ENCODE results near the gene TSC22D3.

The TSC22D3 gene

DNA sequence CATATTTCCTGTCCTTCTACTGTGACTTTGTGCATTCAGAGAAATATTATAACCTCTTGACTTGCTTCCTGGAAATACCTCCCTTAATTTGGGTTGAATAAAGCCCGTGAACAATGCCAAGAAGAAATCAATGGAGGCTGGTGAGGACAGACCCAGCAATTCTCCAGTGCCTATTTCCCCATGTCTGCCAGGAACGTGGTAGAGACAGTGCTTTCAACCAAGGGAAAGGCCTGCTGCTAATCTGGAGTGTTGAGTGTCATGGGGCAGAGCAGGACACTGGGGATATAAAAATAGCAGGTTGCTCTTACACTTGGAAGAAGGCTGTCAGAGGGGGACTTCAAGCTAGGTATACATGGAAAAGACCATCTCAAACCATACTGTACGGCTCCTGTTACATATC lies 19.9 kb downstream of the TSC22D3 start:
- ATAC-seq, result no peak
- TF ChIP-seq GLIS3 (CRISPR knock-in tag; IDR thresholded peaks at IDR 0.05) (no peak), ZNF70 (CRISPR knock-in tag; IDR thresholded peaks at IDR 0.05) (no peak)
- TF ChIP-seq, protein P1, sequence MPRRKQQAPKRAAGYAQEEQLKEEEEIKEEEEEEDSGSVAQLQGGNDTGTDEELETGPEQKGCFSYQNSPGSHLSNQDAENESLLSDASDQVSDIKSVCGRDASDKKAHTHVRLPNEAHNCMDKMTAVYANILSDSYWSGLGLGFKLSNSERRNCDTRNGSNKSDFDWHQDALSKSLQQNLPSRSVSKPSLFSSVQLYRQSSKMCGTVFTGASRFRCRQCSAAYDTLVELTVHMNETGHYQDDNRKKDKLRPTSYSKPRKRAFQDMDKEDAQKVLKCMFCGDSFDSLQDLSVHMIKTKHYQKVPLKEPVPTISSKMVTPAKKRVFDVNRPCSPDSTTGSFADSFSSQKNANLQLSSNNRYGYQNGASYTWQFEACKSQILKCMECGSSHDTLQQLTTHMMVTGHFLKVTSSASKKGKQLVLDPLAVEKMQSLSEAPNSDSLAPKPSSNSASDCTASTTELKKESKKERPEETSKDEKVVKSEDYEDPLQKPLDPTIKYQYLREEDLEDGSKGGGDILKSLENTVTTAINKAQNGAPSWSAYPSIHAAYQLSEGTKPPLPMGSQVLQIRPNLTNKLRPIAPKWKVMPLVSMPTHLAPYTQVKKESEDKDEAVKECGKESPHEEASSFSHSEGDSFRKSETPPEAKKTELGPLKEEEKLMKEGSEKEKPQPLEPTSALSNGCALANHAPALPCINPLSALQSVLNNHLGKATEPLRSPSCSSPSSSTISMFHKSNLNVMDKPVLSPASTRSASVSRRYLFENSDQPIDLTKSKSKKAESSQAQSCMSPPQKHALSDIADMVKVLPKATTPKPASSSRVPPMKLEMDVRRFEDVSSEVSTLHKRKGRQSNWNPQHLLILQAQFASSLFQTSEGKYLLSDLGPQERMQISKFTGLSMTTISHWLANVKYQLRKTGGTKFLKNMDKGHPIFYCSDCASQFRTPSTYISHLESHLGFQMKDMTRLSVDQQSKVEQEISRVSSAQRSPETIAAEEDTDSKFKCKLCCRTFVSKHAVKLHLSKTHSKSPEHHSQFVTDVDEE (CRISPR knock-in tag; IDR thresholded peaks at IDR 0.05), result no peak

- ATAC-seq, result no peak
- TF ChIP-seq PATZ1 (CRISPR knock-in tag; IDR thresholded peaks at IDR 0.05; ENCODE audit: borderline replicate concordance), result no peak
- TF ChIP-seq ISL1 (CRISPR knock-in tag; IDR thresholded peaks at IDR 0.05), result no peak
- TF ChIP-seq ZFP30 (CRISPR knock-in tag; IDR thresholded peaks at IDR 0.05), result no peak
- TF ChIP-seq GLIS3 (CRISPR knock-in tag; IDR thresholded peaks at IDR 0.05), result no peak
Measured at GRCh38 chrX:107753187-107753586, 22.4 kb downstream of the TSC22D3 start.

- ATAC-seq, result no peak; the same call in 2 of the 3 replicates
- TF ChIP-seq TCF4 (CRISPR knock-in tag; IDR thresholded peaks at IDR 0.05; ENCODE audit: borderline replicate concordance) (no peak), ESRRG (CRISPR knock-in tag; IDR thresholded peaks at IDR 0.05) (no peak), CSDC2 (CRISPR knock-in tag; IDR thresholded peaks at IDR 0.05) (no peak), ZNF70 (CRISPR knock-in tag; IDR thresholded peaks at IDR 0.05) (no peak), PPARA (CRISPR knock-in tag; IDR thresholded peaks at IDR 0.05; ENCODE audit: borderline replicate concordance) (no peak), POU6F1 (CRISPR knock-in tag; IDR thresholded peaks at IDR 0.05; ENCODE audit: borderline replicate concordance, low read depth) (no peak), ZFP30 (CRISPR knock-in tag; IDR thresholded peaks at IDR 0.05) (no peak), BACH2 (CRISPR knock-in tag; IDR thresholded peaks at IDR 0.05; ENCODE audit: borderline replicate concordance) (no peak), TOX (CRISPR knock-in tag; IDR thresholded peaks at IDR 0.05; ENCODE audit: borderline replicate concordance) (no peak)
- TF ChIP-seq, protein P2, sequence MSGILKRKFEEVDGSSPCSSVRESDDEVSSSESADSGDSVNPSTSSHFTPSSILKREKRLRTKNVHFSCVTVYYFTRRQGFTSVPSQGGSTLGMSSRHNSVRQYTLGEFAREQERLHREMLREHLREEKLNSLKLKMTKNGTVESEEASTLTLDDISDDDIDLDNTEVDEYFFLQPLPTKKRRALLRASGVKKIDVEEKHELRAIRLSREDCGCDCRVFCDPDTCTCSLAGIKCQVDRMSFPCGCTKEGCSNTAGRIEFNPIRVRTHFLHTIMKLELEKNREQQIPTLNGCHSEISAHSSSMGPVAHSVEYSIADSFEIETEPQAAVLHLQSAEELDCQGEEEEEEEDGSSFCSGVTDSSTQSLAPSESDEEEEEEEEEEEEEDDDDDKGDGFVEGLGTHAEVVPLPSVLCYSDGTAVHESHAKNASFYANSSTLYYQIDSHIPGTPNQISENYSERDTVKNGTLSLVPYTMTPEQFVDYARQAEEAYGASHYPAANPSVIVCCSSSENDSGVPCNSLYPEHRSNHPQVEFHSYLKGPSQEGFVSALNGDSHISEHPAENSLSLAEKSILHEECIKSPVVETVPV (CRISPR knock-in tag; IDR thresholded peaks at IDR 0.05), result no peak
- TF ChIP-seq, protein P1 (CRISPR knock-in tag; IDR thresholded peaks at IDR 0.05), result no peak
Measured at GRCh38 chrX:107752714-107753113, 22.9 kb downstream of the TSC22D3 start.

DNA sequence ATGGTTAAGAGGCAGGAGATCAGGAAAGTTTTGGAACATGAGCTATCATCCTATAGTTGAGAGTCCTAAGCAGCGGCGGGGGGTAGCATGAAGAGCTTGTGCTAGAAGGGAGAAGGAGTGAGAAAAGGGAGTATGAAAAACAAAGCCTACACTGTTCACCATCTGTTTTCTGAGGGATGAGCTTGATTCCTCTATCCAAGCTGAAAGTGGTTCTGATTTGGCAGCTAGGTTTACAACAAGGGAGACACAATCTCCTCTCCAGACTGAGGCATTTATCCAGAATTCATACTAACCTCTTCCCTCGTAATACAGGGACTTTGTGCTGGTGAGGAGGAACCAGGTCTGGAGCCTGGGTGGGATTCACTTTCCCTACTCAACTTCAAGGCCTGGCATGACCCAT lies 23.5 kb downstream of the TSC22D3 start:
- no peak for ATAC-seq
- TF ChIP-seq CSDC2 (CRISPR knock-in tag; IDR thresholded peaks at IDR 0.05) (no peak), SNAI2 (CRISPR knock-in tag; IDR thresholded peaks at IDR 0.05) (no peak), ZFP3 (CRISPR knock-in tag; IDR thresholded peaks at IDR 0.05) (no peak), ZC3H10 (CRISPR knock-in tag; IDR thresholded peaks at IDR 0.05) (no peak), PATZ1 (CRISPR knock-in tag; IDR thresholded peaks at IDR 0.05; ENCODE audit: borderline replicate concordance) (no peak), GLIS3 (CRISPR knock-in tag; IDR thresholded peaks at IDR 0.05) (no peak), POU6F1 (CRISPR knock-in tag; IDR thresholded peaks at IDR 0.05; ENCODE audit: borderline replicate concordance, low read depth) (no peak), RARB (CRISPR knock-in tag; IDR thresholded peaks at IDR 0.05) (no peak)
- TF ChIP-seq, protein P2 (CRISPR knock-in tag; IDR thresholded peaks at IDR 0.05), result no peak
